CD4-positive, alpha-beta T cell treated with Interleukin-12 subunit alpha and Interleukin-12 subunit beta, for 1 hour (primary cell): ENCODE data around the gene ARHGAP24.

Experiments
- DNase-seq: peaks from one replicate; pipeline ENCODE4 v3.0.0-alpha.2; 2020

ARHGAP24 gene

GRCh38 chr4:85591406-85592098, 116.6 kb downstream of the ARHGAP24 start:
- no peak for DNase-seq

DNA sequence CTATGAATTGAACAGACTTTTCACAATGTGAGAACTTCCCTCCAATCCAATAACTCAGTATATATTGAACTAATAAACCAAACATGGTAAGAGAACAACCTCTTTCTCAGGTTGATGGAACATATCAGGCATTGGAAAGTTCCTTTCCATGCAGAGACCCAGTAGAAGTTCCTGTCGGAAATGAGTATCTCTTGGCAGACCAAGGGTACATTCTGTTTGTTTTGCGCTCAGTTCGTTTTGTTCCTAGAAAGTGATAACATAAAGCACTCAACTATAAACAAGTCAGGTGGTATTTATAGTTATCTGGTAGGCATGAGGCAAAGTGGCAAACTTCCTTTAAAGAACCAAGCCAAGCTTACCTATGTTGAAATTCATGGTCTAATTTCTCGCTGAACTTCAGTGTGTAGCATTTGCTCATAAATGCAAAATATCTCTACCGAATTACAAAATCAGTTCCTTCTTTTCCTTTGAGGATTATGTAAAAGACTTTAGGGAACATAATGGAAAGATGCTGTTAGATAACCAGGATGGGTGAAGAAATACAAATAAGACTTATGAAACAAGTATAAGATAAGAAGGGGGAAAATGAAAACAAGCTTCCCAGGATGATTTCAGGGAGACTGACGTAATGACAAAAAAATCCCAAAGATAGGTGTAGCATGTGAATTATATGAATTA, 120.3 kb downstream of the ARHGAP24 start:
- no peak for DNase-seq

DNA sequence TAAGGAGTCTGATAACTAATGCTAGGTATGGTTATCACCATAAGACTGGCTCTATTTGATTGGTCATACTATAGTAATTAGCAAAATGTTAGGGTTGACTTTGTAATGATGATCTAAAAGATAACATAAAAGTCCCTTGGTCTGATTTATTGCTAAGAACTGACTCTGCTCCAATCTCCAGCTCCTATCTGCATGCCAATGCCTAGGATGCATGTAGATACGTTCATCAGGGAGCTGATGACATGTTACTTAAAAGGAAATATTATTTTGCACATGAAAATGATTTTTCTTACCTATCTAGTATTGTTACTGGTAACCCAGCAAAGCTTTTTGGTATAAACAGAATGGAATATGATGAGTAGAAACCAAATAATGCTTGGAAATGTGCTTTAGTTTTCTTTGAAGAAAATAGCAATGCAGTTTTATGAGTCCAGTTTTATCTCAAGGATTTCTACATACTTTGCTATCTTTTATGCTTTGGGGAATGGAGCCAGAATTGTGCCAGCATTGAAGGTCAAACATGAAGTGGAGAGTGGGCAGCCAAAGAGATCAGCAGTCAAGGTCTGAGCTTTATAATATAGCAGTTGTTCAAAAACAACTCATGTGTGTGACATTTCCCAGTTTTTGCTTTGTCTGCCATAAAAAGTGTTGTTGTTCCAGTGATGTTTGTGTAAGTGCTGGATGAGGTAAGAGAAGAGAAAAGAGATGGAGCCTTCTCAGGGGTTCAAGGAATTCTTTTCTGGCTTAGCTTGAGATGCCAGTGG, 121.0 kb downstream of the ARHGAP24 start:
- no peak for DNase-seq

DNA sequence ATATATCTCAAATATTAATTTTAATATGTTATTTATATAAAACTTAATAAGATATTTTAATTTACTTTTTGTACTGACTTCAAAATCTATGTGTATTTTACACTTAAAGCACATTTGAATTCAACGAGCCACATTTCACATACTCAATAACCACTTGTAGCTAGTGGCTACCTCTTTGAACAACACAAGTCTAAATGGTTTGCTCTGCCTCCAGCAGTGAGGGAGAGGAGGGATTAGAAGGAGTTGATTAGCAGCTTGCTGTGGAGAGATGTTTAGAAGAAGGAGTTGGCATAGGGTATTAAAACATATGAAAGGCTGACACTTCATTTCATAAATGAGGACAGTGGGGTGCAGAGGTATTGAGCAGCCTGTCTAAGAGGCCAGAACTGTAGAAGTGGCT, 124.0 kb downstream of the ARHGAP24 start:
- DNase-seq: no peak

DNA sequence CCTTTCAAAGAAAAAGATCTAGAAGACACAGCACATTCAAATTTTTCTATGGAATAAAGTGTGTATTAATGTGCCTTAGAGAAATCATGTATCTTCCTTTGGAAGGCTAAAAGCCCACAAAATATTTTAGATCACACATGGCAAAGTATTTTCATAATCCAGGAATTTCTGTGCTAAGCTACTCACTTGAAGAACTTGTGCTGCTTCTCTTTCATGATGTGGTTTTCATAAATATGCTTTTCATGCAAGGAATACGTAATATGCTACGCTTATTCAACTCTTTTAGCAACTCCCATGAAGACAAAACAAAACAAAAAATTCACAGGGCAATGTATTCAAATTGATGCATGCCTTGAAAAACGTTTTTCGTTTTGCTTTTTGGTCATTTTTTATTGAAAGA, 125.6 kb downstream of the ARHGAP24 start:
- DNase-seq: no peak

DNA sequence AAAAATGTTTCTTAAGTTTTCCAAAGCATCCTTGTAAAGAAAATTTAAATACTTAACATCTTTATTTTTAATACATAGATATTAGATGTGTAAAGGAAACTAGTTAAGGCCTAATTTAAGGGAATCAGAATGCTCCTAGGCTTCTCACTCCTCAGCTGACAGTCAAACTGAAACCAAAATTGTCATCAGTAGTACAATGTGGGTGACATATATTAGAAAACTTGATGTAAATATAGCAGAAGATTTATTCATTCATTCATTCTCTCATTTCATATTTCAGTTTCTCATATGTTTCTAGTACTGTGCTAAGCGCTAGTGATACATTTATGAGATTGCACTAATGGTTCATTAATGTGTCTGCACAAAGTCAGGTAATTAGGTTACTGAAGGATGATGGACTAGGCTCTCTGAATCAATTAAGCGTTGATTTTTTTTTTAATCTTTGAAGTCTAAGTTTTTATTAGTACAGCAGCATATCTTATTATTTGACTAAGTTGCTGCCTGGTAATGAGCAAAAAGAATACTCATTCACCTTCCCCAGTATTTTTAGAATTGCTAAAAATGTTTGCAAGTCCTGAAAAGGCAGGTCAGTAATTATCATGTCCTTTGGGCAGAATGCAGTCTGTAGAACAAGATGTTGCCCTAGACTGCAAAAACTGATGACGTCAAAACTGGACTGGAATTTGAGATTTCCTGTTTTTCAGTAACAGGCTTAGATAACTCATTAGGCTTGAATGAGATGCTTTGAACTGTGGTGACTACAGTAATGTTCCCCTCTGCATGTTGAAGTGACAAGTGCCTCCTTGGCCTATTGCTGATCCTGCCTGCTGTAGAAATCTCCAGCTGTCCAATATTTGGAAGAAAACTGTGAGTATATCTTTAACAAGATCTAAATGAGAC, 128.7 kb downstream of the ARHGAP24 start:
- DNase-seq: no peak

DNA sequence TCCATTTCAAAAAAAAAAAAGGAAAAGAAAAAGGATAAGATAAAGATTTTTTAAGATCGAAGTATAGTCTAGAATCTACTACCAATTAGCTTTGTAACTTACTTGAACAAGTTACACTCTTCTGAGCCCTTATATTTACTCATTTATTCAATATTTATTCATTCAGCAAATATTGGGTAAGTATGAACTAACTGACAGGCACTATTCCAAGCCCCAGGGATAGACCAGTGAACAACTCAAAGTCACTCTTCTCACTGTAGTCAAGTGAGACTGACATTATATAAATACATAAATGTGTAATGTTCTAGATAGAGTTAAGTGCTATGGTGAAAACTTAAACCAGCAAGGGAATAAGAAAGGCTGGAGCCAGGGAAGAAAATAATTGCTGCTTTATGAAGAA, 131.6 kb downstream of the ARHGAP24 start:
- no peak for DNase-seq

DNA sequence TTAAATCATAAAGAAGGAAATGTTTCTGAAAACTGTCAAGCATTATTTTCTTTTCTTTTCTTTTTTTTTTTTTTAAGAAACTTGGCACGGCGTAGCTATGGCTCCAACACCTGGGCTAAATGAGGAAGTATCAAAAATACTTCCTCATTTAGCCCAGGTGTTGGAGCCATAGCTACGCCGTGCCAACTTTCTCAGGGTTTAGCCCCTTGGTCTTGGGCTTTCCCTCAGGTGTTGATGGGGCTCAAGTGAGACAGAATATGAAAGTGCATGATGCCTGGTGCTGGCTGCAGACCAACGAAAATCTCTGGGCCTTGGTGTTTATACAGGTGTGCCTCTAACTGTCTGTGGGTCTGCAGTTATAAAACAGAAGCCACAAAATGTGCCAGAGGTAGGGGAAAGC, 132.7 kb downstream of the ARHGAP24 start:
- no peak for DNase-seq

DNA sequence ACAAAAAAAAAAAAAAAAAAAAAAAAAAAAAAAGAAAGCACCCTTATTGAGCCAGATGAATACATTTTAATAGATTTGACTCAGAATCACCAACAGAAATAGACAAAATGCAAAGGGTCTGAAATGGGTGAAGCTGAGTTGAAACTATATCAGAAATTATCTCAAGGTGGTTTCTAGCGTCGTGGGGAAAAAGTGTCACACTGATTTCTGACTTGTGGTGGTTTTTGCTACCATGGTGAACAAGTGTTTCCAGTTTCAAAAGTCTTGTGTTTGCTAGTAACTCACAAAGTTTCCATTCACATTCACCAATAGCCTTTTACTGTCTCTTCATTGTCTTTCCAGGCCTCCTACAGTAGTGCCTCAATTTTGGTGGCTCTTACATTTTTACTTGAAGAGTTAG, 135.5 kb downstream of the ARHGAP24 start:
- DNase-seq: no peak

GRCh38 chr4:85611661-85612060, 136.7 kb downstream of the ARHGAP24 start:
- DNase-seq: no peak

DNA sequence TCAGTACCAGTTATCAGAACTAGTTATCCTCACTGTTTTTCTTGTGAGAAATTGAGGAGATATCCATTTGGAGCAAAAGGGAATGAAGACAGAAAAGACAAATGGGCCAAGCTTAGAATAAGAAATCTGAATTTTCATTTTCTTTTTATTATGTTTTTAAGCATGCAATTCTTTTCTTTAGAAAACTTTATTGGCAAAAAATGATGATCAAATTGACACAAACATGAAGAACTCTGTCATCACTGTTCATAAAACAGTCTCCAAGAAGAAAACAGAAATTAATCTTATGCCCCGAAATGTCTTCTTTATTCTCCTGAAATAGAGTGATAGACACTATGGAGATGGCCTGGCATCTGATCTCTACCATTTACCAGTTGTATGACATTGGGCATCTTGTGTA, 139.0 kb downstream of the ARHGAP24 start:
- no peak for DNase-seq

DNA sequence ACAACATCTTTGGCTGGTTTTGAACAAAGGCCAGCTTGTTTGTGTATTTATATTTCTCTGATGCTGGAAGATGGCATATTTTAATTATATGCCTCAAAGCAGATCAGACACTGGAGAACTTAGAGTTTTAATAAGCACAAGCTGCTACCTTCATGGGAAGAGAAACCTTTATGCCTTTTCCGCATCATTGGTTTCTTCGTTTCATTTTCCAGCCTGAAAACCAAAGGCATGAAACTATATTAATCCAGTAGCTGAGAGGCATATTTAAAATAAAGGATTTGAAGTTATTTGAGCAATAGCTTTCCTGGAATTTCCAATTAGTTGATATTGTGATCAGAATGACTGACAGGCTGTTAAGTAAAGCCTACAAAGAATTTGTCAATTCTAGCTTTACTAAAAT, 141.0 kb downstream of the ARHGAP24 start:
- no peak for DNase-seq

GRCh38 chr4:85617202-85617601, 142.3 kb downstream of the ARHGAP24 start:
- no peak for DNase-seq

- DNase-seq: no peak
These were observed 158.0 kb downstream of the ARHGAP24 start for GRCh38 chr4:85632981-85633380.

DNA sequence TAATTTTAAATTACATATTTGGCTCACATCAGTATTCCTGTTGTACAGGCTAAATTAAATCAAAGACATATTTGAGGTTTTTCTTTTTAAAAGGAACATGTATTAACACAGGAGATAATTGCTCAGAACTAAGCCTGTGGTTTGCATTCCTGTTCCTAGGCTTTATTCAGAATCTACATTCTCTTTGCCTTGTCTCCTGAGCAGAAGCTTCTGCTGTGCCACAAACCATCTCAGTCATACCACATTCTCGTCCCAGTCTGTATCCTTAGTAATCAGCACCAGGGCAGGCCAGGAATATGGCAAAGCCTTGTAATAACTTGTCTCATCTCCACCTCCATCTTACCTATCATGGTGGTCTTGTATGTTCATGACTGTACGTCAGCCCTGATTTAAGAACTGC, 162.8 kb downstream of the ARHGAP24 start:
- DNase-seq: no peak

DNA sequence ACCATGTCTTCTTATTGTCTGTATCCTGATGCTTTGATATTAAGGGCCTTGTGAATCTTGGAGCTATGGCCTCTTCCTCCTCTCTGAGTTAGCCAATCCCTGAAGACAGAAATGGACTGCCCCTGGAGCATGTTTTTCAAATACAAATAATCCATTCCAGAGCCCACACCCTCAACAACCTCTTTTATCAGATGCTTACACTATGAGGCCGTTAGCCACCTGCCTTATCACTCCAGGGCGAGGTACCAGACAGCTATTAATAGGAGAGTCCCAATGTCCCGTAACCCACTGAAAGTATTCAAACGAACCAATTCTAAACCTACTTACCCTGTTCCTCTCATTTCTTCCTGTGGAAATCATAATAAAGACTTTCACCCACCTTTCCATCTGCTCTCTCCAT, 165.0 kb downstream of the ARHGAP24 start:
- no peak for DNase-seq

DNA sequence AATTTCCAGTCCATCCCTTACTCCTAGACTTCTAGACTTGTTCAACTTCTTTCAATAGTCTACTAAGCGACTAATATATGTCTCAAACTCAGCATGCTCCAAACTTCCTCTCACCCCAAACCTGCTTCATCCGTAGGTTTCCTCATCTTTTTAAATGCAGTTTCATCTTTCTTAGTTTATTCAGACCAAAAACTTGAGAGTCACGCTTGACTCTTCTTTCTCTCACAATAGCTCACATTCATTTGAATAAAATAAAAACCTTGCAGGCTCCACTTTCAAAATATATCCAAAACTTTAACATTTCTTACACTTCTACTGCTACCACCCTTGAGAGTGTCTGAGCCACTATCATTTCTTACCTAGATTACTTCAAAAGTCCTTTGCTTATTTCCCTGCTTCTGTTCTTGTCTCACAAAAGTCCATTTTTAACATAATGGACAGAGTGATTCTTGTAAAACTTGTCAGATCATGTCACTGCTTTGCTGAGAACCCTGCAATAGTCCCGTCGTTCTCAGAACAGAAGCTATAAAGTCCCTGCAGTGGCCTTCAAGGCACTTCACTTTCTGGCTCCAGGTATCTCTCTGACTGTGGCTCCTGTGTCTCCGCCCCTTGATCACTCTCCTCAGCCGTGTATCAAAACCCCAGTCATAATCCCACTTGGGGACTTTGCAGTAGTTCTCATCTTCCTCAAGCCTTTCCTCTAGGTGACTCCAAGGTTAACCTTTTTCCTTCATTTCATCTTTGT, 167.6 kb downstream of the ARHGAP24 start:
- no peak for DNase-seq

GRCh38 chr4:85644061-85644460, 169.1 kb downstream of the ARHGAP24 start:
- no peak for DNase-seq

- no peak for DNase-seq
These were observed 176.0 kb downstream of the ARHGAP24 start for GRCh38 chr4:85650908-85651307.

- no peak for DNase-seq
These were observed 182.0 kb downstream of the ARHGAP24 start for GRCh38 chr4:85656759-85657505.

GRCh38 chr4:85658766-85659439, 184.0 kb downstream of the ARHGAP24 start:
- no peak for DNase-seq
